OCI-LY1 (cell line): ENCODE measurements around the gene TNIP3.

Source experiments
- H2AFZ ChIP-seq: fragments of 200-600 bp; sonication (generic), shearing (Covaris generic); 2 replicates; pipeline ENCODE4 v1.6.0; 2014; ENCODE audit warnings: antibody characterized with exemption, mild to moderate bottlenecking, low read length
- H3F3A ChIP-seq: fragments of 200-600 bp; sonication (generic), shearing (Covaris generic); 2 replicates; pipeline ENCODE4 v1.6.0; 2014; ENCODE audit warnings: mild to moderate bottlenecking, antibody characterized with exemption, low read length, moderate library complexity; ENCODE audit not compliant: insufficient read depth
- H3K27ac ChIP-seq: fragments of 200-600 bp; sonication (generic); 2 replicates; pipeline ENCODE4 v1.5.1; 2014; ENCODE audit warnings: low read length, mixed run types, mild to moderate bottlenecking, low read depth; ENCODE audit not compliant: poor library complexity, severe bottlenecking
- H3K27me3 ChIP-seq: fragments of 200-600 bp; sonication (generic); 2 replicates; pipeline ENCODE4 v1.6.0; 2014; ENCODE audit warnings: antibody characterized with exemption, mild to moderate bottlenecking, low read length, moderate library complexity; ENCODE audit not compliant: insufficient read depth
- H3K36me3 ChIP-seq: fragments of 200-600 bp; sonication (generic); 2 replicates; pipeline ENCODE4 v1.6.1; 2014; ENCODE audit warnings: mild to moderate bottlenecking, antibody characterized with exemption, low read length, moderate library complexity, mixed read lengths; ENCODE audit not compliant: insufficient read depth
- H3K4me1 ChIP-seq: fragments of 200-600 bp; sonication (generic); 2 replicates; pipeline ENCODE4 v1.5.1; 2014; ENCODE audit warnings: mild to moderate bottlenecking, low read length, moderate library complexity; ENCODE audit not compliant: insufficient read depth, severe bottlenecking
- H3K4me2 ChIP-seq: fragments of 200-600 bp; sonication (generic), shearing (Covaris generic); 2 replicates; pipeline ENCODE4 v1.6.1; 2014; ENCODE audit warnings: low read length
- H3K4me3 ChIP-seq: fragments of 200-600 bp; sonication (generic); 2 replicates; pipeline ENCODE4 v1.5.1; 2014; ENCODE audit warnings: low read length, low read depth, mild to moderate bottlenecking, mixed read lengths; ENCODE audit not compliant: poor library complexity, severe bottlenecking
- H3K79me2 ChIP-seq: fragments of 200-600 bp; shearing (Covaris generic); 2 replicates; pipeline ENCODE4 v1.6.1; 2016; ENCODE audit warnings: mixed run types, low read length, mixed read lengths; ENCODE audit not compliant: insufficient read depth
- H3K9ac ChIP-seq: fragments of 200-600 bp; sonication (generic), shearing (Covaris generic); 2 replicates; pipeline ENCODE4 v1.6.1; 2014; ENCODE audit warnings: mild to moderate bottlenecking, low read length, mixed read lengths
- H3K9me2 ChIP-seq: fragments of 200-600 bp; sonication (generic), shearing (Covaris generic); 2 replicates; pipeline ENCODE4 v1.6.1; 2014; ENCODE audit warnings: low read depth, mild to moderate bottlenecking, low read length, mixed read lengths
- H3K9me3 ChIP-seq: fragments of 200-600 bp; shearing (Covaris generic); 2 replicates; pipeline ENCODE4 v1.6.1; 2014; ENCODE audit warnings: low read length, mixed read lengths
- H4K20me1 ChIP-seq: fragments of 200-600 bp; sonication (generic), shearing (Covaris generic); 2 replicates; pipeline ENCODE4 v1.6.0; 2016; ENCODE audit warnings: mild to moderate bottlenecking, low read length; ENCODE audit not compliant: insufficient read depth
- CTCF ChIP-seq: fragments of 200-600 bp; sonication (generic), shearing (Covaris generic); IDR thresholded peaks from 2 replicates; pipeline ENCODE4 v1.5.1; 2017; ENCODE audit warnings: mild to moderate bottlenecking, antibody characterized with exemption, low read length, moderate library complexity, mixed read lengths
- EZH2 ChIP-seq: fragments of 200-600 bp; sonication (generic), shearing (Covaris generic); IDR thresholded peaks from 2 replicates; pipeline ENCODE4 v1.8.0; 2017; ENCODE audit warnings: borderline replicate concordance, mixed run types, mild to moderate bottlenecking, antibody characterized with exemption, low read length, moderate library complexity, mixed read lengths

TNIP3 gene

DNA sequence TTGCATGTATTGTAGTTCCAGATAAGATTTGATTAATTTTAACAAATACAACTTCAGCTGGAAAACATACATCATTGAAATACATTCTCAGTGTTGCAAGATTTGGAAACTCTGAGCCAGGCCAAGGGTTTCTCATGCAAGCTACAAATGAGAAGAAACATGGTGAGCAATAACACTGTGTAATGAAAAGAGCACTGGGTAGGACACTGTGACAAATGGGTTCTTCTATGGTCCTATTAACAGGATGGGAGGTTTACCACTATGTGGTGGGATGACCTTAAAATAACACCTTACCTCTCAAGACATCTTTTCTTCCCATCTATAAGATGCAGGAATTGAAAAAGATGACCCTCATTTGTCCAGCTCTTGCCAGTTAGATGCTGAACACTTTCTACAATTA, 72.2 kb downstream of the TNIP3 start:
- Histone ChIP-seq H3K9me2 (no peaks in the 10 kb centered on the region), H3K79me2 (no peaks in the 10 kb centered on the region), H3K27ac (no peak overlapping the region), H3K4me2 (no peak overlapping the region), H2AFZ (no peak overlapping the region), H3K36me3 (no peaks in the 10 kb centered on the region), H4K20me1 (no peaks in the 10 kb centered on the region), H3K27me3 (no peaks in the 10 kb centered on the region), H3F3A (no peaks in the 10 kb centered on the region), H3K9ac (no peak overlapping the region), H3K4me3 (no peak overlapping the region), H3K9me3 (no peaks in the 10 kb centered on the region), H3K4me1 (no peaks in the 10 kb centered on the region)
- no peak for TF ChIP-seq EZH2
- TF ChIP-seq CTCF: no peak

DNA sequence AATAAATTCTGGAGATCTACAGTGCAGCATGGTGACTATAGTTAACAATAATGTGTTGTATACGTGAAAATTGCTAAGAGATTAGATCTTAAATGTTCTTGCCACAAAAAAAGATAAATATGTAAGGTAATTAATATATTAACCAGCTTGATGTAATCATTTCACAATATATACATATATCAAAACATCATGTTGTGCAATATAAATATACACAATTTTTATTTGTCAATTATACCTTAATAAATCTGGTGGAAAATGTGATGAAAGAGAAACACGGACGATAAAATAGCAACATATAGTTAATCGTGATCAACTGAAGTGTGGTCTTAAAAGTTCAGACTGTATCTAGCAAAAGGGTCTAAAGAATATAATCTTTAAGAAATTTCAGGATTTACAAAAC, 75.3 kb downstream of the TNIP3 start:
- Histone ChIP-seq H2AFZ (no peak overlapping the region), H3F3A (no peaks in the 10 kb centered on the region), H3K9ac (no peak overlapping the region), H3K79me2 (no peaks in the 10 kb centered on the region), H3K4me1 (no peaks in the 10 kb centered on the region), H3K9me3 (no peaks in the 10 kb centered on the region), H3K9me2 (no peaks in the 10 kb centered on the region), H4K20me1 (no peaks in the 10 kb centered on the region), H3K4me3 (no peak overlapping the region), H3K36me3 (no peaks in the 10 kb centered on the region), H3K27ac (no peak overlapping the region), H3K4me2 (no peak overlapping the region), H3K27me3 (no peaks in the 10 kb centered on the region)
- no peak for TF ChIP-seq CTCF
- TF ChIP-seq EZH2: no peak
